Hematopoietic multipotent progenitor cell treated with erythropoietin and hydrocortisone succinate and interleukin-3 and kit ligand, for 4 days (in vitro differentiated cells): ENCODE results near the gene LMX1B.

Source experiments
- DNase-seq: peaks from one replicate; pipeline ENCODE4 v3.0.0-alpha.2; 2015

LMX1B gene

DNA sequence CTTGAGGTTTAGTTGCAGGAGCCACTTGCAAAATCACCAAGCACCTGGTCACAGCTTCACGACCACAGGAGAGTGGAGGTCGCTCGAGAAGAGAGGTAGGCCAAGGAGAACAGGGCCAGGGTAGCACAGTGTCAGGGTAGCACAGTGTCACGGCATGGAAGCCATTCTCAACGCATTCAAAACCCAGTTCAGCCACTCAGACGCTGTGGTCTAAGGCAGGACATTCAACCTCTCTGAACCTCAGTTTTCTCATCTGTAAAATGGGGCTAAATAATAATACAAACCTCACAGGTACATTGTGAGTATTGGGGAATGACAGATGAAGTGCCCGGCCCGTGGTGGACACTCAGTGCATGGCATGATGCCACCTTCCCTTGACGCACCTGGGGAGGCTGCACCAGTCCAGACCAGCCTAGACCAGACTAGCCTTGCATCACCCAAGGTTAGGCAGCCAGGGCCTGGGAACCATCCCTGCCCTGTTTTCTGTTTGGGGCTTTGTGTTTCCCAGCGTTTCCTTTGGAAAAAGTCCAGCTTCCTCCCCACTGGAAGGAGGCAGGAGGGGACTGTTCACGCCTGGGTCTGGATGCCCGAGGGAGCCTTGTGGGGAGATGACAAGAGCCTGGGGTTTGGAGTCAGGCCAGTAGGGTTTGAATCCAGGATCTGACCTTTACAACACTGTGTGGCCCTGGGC, 7.8 kb upstream of the LMX1B start:
- no peak for DNase-seq

DNA sequence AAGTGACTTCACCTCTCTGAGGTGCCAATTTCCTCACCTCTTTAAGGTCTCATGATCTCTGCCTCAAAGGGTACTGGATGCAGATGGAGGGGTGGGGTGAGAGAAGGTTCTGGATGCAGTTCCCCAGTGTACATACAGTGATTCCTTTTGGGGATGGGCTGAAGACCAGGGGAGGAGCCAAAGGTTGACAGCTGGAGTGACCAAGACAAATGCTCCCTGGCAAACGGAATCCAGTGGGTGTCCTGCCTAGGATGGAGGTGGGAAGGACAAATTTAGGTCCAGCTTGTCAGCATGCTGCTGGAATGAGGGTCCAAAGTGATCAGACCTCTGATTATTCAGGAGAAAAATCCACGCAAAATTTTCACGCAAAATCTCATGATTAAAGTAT, 7.3 kb upstream of the LMX1B start:
- DNase-seq: no peak

DNA sequence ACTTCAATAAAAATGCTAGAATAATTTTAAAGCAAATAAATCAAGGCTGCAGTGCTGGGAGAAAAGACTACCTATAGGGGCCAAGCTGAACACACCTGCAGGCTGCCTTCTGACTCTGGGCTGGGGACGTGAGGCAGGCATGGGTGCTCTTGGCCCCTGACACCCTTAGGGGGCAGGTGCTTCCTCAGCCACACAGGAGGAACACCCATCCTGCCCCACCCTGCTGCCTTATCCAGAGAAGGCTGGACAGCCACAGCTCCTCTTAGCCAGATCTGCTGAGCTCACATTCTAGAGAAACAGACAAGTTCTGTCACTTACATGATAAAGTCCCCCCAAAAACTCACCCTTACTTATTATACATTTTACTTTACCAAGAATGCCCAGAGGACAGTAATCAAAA, 6.6 kb upstream of the LMX1B start:
- no peak for DNase-seq

DNA sequence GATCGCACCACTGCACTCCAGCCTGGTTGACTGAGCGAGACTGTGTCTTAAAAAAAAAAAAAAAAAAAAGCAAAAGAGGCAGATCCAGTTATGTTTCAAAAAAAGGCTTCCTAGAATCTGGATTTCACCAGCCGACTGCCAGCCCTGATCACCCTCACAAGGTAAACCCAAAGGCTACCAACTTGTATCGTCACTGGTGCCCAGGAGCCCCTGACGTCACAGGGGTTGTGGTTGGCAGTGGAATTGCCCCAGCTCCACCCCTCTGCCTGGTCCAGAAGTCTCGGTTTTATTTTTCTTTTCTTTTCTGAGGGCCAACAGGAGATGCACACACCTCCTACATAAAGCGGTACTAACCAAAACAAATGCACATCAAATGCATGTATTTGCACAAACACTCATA, 6.0 kb upstream of the LMX1B start:
- no peak for DNase-seq

DNA sequence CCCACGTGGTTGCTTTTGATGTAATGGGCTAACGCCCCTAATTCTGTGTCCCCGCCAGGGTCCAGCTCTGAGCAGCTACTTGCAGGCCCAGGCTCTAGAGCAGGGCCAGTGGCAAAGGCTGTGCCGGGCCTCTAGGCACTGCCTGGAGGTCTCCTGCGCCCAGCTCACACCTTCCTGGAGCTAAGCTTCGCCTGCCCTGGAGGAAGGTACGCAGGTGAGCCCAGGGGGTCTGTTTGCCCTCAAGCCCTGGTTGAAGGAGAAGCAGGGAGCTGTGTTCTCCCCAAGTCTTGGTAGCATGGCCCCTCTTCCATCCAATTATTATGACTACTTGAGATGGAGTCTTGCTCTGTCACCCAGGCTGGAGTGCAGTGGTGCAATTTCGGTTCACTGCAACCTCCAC, 5.2 kb upstream of the LMX1B start:
- DNase-seq: no peak

DNA sequence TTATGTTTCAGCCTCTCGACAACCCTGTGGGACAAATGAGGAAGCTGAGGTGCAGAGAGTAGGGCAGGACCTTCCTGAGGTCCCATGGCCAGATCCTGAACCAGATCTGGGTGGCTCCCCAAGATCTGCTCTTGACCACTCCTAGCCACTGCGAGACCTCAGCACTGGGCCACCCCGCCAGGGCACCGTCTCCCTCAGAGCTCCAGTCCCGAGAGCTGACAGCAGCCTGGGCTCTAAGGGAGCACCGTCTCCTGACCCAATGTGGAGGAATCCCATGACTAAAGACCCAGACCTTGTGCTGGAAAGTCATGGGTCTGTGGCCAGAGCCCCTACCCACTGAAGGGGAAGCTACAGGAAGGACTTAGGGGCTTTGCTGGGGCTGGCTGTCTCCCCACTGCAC, 4.5 kb upstream of the LMX1B start:
- no peak for DNase-seq

DNA sequence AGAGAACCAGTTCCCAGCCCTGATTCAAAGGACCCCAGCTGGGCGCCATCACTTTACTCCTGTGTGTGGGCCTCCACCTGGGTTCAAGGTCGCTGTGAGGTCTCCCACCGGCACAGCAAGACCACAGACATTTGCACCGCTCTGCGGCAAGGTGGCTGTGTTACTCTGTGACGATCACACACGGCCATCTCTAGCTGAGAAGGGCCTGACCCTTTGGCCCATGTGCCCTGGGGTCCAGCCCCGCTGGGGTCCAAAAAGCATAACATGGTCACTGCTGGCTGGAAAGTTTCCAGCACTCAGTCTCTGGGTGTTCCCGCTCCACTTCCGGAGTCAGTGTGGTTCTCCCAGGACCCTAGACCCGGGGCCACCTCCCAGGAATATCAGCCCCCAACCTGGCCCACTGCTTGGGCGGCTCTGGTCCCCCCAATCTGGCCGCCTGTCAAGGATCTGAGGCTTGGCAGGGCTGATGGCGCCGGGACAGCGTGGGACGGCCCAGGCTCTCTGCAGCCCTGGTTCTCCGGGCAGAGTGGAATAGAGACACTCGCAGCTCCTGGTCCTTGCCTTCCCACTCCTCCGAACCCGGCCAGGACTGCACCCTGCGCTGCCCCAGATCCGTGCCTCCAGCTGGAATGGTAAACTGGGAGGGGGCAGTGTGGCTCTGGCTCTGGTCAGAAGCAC, 3.9 kb upstream of the LMX1B start:
- no peak for DNase-seq

DNA sequence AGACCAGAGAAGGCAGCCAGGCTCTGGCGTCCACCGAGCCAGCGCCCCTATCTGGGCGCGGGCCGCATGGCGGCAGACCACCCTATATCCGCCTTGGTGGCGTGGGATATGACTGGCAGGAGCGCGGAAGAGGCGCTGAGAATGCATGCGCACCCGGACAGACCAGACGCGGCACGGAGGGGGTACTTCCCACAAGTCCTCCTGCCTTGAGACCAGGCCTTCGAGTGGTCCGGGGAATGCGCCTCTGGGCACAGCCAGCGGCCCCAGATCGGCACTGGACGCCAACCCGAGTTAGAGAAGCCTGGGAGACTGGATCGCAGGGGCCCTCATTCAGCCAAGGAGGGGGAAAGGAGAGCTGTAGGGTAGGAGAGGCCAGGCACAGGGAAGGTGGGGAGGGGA, 2.5 kb upstream of the LMX1B start:
- no peak for DNase-seq

DNA sequence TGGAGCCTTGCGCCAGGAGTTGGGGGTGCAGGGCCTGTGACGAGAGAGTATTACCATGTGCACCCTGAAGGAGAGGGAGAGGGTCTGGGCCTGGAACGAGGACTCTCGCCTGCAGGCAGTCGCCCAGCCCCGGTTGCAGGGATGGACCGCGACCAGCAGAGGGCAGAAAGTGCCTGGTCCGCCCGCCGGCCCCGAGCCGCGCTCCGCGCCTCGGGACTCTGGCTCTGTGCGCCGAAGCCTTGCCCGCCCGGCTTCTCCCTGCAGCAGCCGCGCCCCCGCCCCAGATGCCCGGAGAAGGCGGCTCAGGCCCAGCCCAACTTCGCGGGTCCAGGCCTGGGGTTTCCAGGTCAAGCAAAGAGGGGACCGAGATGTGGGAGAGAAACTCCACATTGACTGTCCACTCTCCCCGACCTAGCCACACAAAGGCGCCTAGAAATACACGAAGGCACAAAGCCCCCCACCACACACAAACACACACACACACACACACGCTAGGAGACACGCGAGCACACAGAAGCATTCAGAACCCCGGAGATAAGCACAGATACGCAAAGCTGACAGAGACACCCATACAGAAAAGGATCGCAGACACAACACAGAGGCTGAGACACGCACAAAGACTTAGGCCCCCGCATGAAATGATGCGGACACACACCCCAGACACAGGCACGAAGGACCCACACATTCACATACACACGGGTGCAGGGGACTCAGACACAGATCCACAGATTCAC, 2.0 kb upstream of the LMX1B start:
- peak; percentile 80 for DNase-seq

DNA sequence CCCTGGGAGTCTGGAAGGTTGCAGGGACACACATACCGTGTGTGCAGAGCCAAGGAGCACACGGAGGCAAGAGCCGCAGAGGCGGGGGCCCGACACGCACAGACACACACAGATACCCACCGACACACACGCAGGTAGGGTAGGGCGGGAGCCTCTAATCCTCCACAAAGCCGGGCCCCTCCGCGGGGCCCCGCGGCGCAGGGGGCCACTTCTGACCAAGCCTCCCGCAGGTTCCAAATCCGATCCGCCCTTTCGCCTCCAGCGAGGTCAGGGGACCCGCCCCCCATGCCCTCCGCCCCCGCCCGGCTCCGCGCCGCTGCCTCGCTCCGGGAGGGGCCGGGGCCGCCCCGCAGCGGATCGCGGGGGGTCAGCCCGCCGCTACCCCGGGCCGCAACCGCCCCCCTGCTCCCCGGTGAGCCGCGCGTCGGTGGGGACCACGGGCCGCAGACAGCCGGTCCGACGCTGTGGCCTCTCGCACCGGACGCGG, 1.4 kb upstream of the LMX1B start:
- DNase-seq: no peak

DNA sequence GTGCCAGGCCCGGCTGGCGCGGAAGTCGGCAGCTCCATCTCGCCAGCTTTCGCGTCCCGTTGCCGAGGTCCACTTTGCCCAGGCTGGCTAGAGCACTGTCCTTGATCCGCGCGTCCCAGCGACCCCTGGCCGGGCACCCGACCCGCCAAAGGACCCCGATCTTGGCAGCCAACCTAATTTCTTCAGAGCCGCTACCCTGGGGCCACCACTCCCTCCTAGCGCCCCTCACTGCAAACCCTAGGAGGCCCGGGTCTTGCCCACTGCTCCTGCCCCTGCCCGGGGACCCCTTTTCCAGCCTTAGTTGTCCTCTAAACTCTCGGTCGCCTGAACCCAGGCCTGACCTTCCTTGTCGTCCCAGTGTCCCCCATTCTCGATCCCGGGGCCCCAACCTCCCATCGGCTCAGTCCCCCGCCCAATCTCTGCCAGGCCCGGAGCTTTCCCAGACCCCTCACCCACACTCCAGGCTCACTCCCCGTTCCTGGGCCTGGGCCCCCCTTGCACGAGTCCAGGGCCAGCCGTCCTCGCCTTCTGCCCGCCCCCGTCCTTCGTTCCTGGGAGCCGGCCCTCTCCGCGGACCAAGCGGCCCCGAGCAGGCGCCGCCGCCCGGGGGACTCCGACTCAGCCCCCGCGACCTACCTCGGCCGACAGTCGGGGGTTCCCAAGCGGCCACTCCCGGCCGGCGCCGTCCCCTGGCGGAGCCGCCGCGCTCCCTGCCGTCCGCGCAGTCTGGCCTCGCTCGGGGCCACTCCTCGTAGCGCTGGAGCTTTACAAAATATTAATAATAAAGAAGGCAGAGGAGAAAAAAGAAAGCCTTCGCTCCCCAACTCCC, 701 bp upstream of the LMX1B start:
- DNase-seq: no peak

DNA sequence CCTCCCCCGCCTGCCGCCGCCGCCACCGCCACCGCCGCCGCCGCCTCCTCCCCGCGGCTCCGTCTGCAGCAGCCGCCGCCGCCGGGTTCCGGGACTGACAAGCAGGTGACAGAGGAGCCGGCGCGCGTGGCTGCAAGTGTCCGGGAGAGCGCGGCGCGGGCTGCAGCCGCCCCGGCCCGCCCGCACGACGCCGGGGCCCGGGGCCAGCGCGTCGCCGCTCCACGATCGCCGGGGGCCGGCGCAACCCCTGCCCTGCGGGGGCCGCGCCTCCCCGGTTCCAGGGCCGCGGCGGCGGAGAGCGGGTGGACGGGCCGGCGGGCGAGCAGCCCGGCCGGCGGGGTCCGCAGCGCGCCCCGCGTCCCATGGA, 343 bp downstream of the LMX1B start:
- DNase-seq: no peak

DNA sequence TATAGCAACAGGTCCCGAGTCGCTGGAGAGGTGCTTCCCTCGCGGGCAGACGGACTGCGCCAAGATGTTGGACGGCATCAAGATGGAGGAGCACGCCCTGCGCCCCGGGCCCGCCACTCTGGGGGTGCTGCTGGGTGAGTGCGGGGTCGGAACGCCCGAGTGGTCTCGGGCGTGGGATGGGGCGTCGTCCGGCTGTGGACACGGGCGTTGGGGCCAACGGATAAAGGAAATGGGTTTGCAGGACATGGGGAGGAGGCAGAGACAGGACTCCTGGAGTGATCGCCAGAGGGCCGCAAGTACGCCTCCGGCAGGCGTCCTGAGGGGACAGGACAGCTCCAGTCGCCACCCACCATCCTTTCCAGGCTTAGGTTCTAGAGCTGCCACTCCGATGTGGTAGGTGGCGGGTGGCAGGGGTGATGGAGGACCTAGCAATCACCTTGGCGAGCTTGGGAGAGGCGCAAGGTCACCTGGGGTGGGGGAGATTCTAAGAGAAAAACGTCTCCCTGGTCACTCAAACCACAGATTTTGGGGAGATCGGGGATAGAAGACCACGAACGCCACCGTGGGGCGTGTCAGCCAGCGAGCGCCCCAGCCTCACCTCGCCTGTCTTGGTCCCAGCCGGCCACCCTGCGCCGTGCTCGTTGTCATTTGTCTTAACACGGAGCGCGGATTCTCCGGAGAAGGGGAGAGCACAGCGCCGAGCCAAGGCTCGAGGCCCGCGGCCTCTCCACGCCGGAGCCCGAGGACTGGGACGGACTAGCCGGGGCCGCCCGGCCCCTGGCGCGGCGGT, 922 bp downstream of the LMX1B start:
- DNase-seq: peak; percentile 33

DNA sequence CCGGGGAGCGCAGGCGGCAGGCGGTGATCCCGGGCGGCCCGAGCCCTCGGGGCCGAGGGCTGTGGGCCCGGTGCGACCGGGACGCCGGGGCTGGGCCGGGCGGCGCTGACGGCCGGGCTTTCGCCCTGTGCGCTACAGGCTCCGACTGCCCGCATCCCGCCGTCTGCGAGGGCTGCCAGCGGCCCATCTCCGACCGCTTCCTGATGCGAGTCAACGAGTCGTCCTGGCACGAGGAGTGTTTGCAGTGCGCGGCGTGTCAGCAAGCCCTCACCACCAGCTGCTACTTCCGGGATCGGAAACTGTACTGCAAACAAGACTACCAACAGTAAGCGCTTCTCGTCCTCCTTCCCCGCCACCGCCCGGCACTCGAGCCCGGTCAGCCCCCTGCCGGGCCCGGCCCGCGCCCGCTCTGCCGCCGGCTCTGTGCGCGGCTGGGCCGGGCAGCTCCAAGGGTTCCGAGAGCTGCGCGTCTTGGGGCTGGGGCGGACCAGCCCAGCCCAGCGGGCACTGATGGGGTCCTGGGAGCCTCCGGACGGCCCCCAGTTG, 1.6 kb downstream of the LMX1B start:
- peak; percentile 79 for DNase-seq

DNA sequence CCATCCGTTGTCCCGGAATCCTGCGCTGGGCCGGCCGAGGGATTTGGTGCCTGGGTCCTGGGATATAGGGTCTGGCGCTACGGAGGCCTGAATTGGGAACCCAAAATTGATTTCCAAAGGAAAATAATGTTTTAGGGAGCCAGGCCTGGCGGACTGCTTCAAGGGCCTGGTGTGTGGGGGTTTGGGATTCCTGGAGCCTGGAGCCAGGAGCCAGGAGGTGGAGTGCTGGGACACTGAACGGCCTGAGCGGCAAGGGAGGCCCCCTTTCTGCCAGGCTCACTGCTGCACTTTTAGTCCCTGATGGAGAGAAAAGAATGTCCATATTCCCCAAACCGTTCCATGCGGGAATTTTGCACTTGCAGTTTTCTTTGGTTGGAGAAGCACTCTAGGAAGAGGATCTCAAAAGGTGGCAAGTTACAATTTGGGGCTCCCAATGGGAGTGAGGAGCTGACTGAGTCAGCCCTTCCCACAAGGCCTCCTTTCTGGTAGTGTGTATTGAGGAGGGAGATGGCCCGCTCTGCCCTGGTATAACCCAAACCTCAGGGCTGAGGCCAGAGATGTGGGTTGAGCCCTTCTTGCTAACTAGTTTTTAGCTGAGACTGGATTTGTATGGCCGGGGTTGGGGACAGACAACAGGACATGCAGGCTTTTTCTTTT, 2.2 kb downstream of the LMX1B start:
- DNase-seq: no peak

DNA sequence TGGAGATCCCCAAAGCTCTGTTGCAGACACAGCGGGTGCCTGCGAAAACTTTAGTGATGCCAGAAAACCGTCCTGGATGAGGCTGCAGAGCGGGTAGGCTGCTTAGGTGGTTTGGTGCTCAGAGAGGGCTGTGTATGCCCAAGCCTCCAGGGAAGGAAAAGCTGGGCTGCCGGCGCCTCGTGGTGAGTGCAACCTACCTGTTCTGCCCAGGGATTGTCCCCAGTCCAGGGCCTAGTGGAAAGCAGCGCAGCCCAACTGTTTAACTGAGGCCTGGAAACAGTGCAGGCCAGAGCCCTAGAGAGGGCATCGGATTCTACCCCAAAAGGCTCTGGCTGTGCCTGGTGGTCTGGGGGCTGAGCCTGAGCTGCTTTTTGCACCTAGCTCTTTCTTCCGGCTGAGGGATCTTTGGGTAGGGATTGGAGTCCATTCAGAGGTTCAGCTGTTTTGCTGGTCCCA, 2.8 kb downstream of the LMX1B start:
- no peak for DNase-seq

DNA sequence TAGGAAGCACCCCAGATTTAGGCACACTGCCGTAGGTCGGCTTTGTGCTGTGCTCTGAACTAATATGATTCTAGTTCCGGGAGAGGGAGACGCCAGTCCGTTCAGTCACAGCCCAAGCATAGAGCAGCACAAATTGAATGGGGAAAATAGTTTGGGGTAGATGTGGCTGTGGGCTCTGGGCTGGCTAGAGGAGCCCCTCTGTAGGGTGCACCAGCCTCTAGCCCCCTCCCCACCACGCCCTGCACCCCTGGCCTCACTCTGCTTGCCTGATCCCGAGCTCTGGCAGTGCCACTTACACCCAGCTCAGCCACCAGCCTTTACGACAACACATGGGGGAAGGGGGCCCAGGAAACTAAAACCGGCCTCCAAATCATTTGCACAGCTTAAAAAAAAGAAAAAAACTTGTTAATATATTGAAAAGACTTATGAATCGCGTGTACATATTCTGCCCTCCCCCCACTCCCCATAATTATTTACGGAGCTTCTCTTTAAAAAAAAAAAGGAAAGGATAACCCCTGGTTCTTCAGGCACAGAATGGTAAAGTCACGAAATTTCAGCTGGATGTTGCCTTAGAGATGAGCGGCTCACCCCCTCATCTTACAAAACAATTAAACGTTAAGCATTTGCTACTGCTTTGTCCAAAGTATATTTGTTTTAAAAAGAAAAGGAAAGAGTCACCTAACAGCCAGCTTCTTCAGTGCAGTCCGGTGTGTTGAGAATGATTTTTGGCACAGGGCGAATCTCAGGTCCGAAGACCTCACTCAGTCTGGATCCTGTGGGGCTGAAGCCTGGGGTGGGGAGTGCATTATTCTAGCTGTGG, 3.5 kb downstream of the LMX1B start:
- DNase-seq: no peak

DNA sequence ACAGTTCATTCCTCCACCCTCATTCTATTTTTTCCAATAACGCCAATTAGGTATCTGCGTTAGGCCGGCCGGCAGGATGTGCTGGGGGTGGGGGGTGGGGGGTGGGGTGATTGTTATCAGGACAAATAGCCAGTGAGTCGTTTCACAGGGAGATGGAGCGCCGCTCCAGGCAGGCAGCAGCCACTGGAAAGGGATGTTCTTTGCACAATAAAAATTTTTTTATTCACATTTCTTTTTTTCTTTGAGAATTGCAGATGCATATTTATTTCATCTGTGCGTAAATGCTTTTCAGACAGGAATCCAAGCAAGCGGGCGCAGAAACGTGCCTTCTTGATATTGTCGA, 4.1 kb downstream of the LMX1B start:
- no peak for DNase-seq

DNA sequence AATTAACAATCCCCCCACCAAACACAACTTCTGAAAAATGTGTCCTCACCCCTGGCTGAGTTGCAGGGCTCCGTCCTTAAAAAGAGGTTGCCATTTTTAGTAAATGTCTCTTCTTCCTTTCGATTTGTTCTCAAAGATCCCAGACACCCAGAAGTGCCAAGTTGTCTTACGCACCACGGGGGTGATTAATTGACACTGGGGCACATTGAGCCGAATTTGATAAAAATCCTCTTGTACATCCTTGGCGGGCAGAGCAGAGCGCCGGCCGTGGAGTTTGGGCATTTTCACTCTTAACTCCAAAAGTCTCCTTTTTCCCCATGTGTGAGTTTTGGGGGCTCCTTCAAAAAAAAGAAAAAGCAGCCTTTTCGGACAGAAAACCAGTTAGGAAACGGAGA, 4.5 kb downstream of the LMX1B start:
- no peak for DNase-seq

DNA sequence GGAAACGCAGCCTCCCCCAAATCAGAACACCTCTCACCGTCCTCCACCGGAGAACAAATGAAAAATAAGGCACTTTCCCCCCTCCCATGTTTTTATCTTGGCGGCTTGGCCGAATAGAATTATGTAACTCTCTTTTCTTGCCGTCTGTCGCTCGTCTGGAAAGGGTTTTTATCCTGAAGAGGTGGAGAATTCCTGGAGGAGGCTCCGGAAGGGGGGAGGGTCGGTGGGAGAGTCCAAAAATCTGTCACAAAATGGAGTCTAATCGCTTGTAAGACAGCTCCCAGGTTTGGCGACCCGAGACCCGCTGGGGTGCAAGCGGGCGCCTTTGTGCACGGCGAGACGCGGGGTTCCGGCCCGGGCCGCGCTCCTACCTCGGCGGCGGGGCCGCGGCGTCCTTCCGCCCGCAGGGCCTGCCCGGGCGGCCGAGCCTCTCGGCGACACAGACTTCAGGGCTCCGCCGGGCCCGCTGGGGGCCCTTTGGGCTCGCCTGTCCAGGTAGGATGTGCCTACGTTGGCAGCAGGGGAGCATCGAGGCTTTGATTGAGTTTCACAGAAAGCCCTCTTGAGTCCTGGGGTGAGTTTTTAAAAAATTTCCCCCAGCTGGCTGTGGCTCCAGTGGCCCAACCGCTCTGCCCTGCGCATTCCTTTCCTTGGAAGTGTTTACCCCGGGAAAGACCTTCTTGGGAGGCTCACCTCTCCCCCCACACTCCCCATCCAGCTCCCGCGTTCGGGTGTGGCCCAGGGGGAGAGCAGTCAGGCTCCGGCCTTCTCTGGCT, 5.0 kb downstream of the LMX1B start:
- DNase-seq: no peak
